ENCODE results near the gene OR1C1.
"Not testable (repeated sequence)": the region's sequence is repeated elsewhere in the genome, so short reads cannot be mapped to it uniquely, and the experiment has no call there.

Gene OR1C1, protein sequence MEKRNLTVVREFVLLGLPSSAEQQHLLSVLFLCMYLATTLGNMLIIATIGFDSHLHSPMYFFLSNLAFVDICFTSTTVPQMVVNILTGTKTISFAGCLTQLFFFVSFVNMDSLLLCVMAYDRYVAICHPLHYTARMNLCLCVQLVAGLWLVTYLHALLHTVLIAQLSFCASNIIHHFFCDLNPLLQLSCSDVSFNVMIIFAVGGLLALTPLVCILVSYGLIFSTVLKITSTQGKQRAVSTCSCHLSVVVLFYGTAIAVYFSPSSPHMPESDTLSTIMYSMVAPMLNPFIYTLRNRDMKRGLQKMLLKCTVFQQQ
- total RNA-seq: 0 to 2.3 (median 0) reads per million in 17 experiments

DNA sequence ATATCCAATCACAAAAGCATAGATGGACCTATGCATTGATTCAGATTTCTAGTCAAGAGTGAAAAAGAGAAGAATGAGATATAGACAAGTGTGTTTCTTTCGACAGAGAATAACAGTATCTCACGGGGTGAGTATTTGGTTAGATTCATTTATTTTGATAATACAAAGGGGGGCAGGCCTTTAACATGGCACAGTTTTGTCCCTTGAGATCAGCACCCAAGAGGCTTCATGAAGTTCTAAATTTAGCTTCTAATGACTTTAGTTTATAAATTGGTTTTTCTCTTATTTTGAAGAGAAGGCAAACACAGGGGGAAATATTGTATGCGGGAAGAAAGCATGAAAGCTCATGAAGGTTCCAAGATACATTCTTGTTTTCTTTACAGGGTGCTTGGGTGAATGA is at the start of gene OR1C1:
Gene OR1C1 (minus strand): TSS at position 101 of the 400 bp plus-strand sequence. CDS start 2,150 bp downstream, outside the sequence.
- no peak for DNase-seq

DNA sequence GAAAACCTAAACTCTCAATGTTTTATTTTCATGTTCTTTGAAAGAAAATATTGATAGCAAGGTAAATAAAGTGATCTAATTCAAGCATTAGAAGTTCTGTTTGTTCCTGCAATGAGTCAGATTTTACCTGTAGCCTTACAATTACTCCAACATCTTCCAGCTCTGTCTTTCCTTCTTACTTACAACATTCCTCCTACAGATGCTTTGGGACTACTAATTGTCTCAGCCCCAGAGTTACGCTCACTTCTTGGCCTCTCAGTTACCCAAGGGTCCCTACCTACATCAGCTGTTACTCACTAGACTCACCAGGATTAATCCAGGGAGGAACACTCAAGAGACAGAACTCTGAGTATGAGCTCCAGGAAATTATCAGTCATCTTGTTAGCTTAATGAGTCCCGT is 37.2 kb upstream of the OR1C1 start:
- no peak for DNase-seq

DNA sequence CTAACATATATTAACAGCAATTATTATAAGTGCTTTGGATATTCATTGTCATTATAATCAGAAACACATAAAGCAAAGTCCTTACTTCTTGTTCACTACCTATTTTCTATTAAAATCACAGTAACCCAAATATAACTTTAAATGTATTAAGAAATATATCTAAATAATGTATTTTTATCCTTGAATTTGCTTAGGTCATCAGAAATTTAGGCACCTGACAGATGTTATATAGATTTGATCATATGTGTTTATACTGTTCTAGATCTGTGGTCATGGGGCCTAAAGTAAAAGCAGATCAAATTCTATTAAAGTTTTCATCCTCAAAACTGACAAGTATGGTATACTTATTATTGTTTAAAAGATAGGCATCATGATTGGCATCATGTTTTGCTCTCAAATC is 9.2 kb upstream of the OR1C1 start:
- DNase-seq: no peak

DNA sequence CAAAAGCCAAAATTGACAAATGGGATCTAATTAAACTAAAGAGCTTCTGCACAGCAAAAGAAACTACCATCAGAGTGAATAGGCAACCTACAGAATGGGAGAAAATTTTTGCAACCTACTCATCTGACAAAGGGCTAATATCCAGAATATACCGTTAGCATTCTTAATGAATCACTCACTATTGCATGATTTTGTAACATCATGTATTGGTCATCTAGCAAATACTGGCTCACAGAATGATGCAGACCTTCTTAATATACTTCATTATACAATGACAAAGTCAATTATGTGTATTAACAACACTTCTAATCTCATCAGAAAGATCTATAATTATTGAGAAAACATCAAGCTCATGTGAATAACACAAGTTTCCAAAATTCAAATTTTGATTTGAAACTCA is 6.0 kb downstream of the OR1C1 start:
- DNase-seq: not testable (repeated sequence)

DNA sequence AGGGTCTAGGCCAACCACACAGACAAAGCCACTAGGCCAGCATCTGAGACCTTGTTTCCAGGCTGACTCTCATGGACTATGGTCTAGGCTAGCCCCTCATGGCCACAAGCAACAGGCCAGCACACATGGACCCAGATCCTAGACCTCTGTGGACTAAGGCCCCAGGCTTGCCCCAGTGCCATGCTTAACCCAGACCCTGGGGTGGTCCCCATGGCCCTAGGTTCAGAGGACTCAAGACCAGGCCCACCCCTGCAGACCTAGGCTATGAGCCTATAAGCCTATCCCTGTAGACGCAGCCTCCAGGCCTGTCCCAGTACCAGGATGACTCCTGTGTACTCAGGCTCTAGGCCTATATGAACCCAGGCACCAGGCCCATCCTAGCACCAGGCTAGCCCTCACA is 10.5 kb downstream of the OR1C1 start:
- no peak for DNase-seq

DNA sequence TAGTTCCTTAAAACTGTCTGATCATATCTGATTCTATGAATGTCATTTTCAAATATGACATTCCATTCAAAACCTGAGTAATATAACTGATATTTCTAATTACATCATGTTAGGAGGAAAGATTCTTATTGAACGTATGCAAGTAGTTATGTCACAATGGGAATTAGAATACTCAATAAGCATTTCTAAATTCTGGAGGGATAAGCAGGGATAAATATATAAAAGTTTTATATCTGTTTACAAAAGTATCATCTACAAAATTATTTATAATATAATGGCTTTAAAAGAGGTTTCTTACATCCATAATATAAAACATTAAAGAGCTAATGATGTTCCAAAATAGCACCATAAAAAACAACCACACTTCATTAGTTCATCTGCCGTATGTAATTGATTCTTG is 12.3 kb downstream of the OR1C1 start, which contains the start of gene OR14A2:
Gene OR14A2 (minus strand): TSS at position 101 of the 400 bp plus-strand sequence.
- no peak for DNase-seq

DNA sequence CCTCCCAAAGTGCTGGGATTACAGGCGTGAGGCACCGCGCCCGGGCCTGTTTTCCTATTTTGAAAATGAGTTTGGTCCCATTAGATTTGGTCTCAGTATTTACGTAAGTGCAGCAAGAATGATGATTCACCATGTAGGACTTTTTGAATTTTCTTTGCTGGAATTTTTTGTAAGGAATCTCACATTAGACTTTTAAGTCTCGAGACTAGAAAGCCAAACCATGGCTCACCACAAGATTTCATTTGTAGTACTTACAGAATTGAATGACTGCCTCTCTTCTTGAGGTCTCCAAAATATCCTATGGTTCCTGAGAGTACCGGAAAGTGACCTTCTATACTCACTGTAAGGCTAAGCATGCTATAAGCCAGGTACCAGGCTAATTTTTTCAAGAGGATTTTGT is 12.7 kb downstream of the OR1C1 start:
- DNase-seq: no peak

DNA sequence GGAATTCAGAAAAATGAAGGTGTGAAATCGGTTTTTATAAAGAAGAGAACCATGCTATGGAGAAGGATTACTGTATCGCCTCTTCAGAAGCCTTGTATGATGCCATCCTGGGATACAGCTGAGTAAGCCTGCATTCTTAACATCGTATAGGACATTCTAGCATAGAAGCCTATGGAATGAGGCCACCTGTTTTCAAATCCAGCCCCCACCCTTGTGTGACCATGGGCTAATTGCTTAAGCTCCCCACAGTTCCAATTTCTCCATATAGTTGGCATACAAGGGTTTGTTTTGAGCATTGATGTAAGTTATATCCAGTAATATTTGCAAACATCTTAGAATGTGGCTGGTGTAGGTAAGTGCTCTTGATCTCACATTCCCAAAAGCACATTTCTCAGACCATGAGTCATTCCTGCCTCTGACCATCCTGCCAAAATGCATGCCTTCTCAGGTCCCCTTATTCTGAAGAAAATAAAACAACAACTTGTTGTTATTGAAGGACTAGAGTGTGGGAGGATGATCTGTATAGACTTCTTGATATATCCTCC is 13.9 kb downstream of the OR1C1 start:
- no peak for DNase-seq

DNA sequence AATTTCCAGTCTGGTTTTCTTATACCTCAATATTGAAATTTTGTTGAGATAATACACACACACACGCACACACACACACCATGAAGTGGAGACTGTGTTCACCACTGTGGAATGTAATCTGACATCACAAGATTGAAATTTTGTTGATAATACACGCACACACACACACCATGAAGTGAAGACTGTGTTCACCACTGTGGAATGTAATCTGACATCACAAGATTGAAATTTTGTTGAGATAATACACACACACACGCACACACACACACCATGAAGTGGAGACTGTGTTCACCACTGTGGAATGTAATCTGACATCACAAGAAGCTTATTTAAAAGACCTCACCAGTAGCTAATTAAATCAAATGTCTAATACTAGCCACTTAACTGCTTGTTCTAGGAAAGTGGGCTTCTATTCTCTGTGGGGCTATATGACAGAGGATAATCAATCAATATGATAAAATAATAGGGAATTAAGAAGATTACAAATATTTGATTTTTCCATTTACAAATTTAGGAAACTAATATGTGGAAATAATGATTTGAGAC is 18.1 kb downstream of the OR1C1 start:
- DNase-seq: not testable (repeated sequence)

DNA sequence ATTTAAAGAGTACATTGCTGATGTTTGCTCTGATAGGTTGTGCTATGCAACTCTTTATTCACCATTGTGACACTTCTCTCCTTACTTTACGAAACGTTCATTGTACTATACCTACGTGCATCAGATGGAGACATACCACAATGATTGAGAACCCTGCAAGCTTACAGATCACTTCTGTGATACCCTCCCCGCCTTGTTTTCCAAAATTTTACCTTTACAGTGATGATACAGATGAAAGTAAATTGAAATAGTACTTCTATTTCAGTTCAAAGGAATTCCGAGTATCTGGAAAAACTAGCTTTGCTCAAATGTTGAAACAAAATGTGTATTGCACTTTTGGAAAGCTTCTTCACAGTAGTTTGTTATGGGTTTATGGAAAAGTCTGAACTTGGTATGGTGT is 18.6 kb downstream of the OR1C1 start:
- DNase-seq: no peak

DNA sequence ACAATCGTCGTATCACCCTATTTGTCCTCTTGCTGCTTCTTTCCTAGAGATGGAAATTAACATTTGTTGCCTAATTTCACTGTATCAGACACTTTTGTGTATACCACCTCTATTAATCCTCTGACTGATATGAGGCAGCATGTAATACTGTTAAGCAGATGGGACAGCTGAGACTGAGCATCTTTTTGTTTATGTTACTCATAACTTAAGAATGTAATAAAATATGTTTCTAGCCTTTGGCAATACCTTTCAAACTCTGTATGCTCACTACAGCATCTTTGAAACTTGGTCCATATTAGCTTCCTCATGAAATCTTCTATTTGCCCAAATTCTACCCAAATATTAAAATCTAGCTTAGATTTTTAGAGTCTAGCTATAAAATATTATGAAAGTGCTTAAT is 19.6 kb downstream of the OR1C1 start:
- no peak for DNase-seq

DNA sequence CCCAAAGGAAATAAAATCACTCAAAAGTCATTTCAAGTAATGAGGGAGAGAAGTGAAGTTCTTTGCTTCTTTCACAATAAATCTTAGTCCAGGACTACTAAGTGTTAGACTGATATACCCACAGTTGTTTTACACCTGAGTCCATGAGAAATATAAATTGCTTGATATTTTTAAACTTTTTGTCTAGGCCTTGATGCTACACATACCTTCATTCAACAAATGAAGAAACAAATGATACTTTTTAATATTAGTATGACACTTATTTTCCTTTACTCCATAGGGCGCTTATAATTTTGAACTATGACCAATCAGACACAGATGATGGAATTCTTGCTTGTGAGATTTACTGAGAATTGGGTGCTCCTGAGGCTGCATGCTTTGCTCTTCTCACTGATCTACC is 22.0 kb downstream of the OR1C1 start, which contains the start of gene OR14K1:
Gene OR14K1 (plus strand): TSS at position 301 of the 400 bp plus-strand sequence. CDS start 0 bp downstream, at position 301.
- DNase-seq: no peak

DNA sequence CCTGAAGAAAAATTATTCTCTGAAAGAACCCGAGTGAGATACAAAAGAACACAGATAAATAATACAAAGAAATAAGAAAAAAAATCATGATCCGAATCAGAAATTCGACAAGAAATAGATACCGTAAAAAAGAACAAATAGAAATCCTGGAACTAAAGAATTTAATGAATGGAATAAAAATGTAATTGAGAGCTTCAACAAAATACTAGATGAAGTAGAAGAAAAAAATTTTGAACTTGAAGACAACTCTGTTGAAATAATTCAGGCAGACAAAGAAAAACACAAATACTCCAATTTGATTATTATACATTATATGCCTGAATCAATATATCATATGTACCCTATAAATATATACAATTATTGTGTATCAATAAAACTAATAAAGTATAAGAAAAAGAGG is 39.1 kb downstream of the OR1C1 start:
- DNase-seq: no peak

DNA sequence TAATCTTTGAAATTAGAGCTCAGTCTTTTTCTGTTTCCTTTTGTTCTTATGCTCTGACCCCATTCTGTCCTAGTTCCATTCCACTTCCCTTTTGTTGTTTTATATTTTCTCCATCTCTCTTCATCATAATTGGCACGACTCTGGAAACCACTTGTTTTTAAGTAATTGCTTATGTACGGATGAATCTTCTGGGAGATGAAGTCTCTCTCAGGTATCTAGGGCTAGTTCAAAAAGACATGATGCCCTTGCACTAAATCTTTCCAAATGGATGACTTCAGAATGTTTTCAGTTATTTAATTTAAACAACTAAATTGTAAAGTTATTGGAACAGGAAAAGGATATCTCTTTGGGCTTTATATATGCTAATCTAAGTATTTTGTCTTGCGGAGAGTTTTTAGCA is 43.8 kb downstream of the OR1C1 start, which contains the start of gene OR6F1:
Gene OR6F1 (minus strand): TSS at position 101 of the 400 bp plus-strand sequence. CDS start 3,891 bp downstream, outside the sequence.
- no peak for DNase-seq

DNA sequence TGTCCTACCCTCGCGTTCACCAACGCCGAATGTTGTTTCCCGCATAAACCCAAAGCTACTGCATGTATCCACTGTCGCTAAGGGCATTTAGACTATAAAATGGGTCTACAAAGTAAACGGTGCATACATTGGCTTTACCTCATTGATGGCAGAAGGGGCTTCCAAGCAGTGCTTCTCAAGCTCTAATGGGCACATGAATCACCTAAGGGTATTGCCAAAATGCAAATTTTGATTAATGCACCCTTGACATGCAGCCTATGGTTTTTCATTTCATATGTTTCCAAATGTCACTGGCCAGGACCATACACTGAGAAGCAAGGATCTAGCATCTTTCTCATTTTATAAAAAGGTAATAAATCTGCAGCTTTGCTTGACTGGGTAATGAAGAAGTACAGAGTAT is 46.6 kb downstream of the OR1C1 start:
- no peak for DNase-seq

DNA sequence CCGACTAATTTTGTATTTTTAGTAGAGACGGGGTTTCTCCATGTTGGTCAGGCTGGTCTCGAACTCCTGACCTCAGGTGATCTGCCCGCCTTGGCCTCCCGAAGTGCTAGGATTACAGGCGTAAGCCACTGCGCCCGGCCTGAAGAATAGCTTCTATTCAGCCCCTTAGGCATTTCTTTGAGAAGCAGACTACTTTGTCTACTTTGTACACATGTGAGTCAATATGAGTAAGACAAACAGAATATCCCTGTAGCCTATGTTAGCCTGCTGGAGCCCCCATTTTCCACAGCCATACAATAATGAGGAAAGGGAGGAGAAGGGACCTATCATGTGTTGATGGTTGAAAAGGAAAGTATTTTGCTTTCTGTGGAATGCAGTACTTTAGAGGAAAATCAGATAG is 49.7 kb downstream of the OR1C1 start:
- DNase-seq: not testable (repeated sequence)
